Muscle of back (tissue), 11 donors: ENCODE measurements around the gene UBE2E2. TPM values are rescaled to one million over a fixed set of nuclear protein-coding genes. Genes with fewer than 3 reads are reported as not detected.

Source experiments
- DNase-seq, 3 donors: peaks; one replicate each; pipeline versions ENCODE4 v3.0.0 to v3.0.0-alpha.2; 2013
- polyA plus RNA-seq, 10 donors: library from polyadenylated mRNA; unstranded; fragments of 120-200 nt; gene quantifications; one replicate each; pipeline ENCODE4 v1.2.1, GENCODE V29; 2013; ENCODE audit not compliant: insufficient read length in 10 of 10

Gene UBE2E2
- polyA plus RNA-seq, 10 donors, result 28.9 to 42.2 (median 38.7) TPM

- DNase-seq, result no peak
Measured at GRCh38 chr3:23438657-23439056, 235.5 kb downstream of the UBE2E2 start.

- DNase-seq, result no peak
Measured at GRCh38 chr3:23439080-23439479, 236.0 kb downstream of the UBE2E2 start.

GRCh38 chr3:23440416-23441294 lies 237.5 kb downstream of the UBE2E2 start:
- no peak for DNase-seq

GRCh38 chr3:23442598-23443383 lies 239.7 kb downstream of the UBE2E2 start:
- DNase-seq, result no peak

DNA sequence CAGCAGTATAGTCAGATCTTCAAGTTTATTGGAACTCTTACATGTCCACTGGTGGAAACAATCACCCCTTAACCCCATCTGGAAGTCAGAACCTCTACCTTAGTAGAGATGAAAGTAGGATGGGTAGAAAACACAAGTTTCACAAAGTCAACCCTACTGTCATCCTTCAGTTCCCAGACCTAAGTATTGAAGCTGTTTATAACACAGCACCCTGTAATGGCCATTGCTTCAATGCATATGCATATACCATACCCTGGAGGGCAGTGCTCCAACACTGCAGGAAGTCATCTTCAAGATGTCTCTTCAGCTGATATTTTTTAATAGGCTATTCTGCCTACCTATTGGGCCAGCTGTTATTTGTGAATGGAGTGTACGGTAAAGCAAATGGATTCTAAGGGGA lies 241.3 kb downstream of the UBE2E2 start:
- no peak for DNase-seq

- DNase-seq, result no peak
Measured at GRCh38 chr3:23446301-23446700, 243.2 kb downstream of the UBE2E2 start.

DNA sequence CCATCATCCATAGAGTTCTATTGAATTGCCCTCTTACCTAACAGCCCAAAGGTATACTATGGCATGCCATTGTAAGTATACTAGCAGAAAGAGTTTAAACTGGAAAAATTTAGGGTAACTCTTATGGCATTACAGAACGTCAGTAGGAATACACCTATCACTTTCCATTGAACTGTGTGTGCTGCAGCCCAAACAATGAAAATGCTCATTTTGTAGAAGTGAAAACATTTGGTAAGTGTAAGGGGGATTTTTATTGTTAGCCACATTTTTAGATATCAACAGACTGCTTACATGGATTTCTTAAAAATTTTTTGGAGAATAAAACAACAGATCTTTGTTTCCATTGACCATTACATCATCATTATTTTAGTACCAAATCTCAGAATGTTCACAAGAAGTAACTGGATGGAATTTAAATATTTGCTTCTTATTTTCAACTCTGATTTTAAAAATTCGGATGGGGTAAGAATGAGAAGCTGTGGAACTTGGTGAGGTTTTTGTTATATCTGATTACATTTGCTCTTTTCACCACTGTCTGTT lies 245.9 kb downstream of the UBE2E2 start:
- DNase-seq, result no peak

DNA sequence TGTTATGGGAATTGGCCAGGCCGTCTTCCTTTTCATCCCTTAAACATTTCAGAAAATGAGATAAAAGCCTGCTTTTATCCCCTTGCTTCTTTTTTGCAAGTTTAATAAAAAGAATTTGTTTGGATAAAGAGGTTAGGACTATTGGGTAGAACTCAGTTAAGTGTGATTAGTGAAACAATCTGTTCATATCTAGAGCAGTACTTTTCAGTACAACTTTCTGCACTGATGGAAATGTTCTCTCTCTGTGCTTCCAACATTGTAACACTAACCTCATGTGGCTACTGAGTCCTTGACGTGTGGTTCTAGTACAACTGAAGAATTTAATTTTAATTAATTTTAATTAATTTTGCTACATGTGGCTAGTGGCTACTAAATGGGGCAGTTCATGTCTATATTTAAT lies 246.9 kb downstream of the UBE2E2 start:
- DNase-seq, result no peak

- no peak for DNase-seq
Measured at GRCh38 chr3:23450806-23451205, 247.7 kb downstream of the UBE2E2 start.

DNA sequence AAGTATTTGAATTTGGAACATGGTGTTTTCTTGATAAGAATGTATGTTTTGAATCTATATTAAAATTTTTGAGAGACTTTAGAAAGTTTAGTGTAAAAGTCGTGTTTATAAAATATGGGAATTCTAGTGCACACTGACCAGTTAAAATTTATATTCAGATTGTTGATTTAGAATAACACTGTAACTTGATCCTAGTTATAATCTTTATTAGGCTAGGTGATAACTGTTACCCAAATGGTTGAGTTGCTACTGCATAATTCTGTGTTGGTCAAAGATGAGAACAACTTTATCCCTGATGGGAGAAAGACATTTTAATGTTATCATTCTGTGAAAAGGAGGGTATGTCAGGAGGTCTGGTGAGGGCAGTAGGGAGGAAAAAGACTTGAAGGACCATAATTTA lies 249.3 kb downstream of the UBE2E2 start:
- DNase-seq, result no peak

DNA sequence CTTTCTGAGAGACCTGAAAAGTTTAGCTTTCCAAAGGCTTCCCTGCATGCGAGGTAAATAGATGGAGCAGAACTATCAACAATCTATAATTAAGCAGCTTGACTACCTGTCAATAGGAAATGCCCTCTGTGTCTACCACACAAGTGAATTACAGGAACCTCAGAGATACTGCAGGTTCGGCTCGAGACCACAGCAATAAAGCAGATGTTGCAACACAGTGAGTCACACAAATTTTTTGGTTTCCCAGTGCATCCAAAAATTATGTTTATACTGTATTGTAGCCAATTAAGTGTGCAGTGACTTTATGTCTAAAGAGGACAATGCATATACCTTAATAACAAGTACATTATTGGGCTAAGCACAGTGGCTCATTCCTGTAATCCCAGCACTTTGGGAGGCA lies 252.0 kb downstream of the UBE2E2 start:
- peak in 2 of 3 donors; percentile 18 to 57 for DNase-seq

DNA sequence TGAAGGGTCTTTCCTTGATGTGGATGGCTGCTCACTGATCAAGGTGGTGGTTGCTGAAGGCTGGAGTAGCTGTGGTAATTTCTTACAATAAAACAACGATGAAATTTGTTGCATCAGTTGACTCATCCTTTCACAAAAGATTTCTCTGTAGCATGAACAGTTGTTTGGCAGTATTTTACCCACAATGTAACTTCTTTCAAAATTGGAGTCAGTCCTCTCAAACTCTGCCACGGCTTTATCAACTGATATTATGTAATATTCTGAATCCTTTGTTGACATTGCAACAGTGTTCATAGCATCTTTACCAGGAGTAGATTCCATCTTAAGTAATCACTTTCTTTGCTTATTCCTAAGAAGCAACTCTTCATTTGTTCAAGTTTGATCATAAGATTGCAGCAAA lies 252.6 kb downstream of the UBE2E2 start:
- DNase-seq, result no peak

DNA sequence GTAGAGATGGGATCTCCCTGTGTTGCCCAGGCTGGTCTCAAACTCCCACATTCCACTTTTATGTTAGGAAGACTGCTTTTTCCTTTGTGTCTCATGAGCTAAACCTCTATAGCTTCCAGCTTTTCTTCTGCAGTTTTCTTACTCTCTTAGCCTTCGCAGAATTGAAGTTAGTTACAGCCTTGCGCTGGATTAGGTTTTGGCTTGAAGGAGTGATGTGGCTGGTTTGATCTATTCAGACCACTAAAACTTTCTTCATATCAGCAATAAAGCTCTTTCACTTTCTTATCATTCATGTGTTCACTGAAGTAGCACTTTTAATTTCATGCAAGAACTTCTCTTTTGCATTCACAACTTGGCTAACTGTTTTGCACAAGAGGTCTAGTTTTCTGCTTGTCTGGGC lies 254.6 kb downstream of the UBE2E2 start:
- DNase-seq, result no peak

- no peak for DNase-seq
Measured at GRCh38 chr3:23459465-23459864, 256.3 kb downstream of the UBE2E2 start.

GRCh38 chr3:23459889-23460546 lies 256.9 kb downstream of the UBE2E2 start:
- no peak for DNase-seq

DNA sequence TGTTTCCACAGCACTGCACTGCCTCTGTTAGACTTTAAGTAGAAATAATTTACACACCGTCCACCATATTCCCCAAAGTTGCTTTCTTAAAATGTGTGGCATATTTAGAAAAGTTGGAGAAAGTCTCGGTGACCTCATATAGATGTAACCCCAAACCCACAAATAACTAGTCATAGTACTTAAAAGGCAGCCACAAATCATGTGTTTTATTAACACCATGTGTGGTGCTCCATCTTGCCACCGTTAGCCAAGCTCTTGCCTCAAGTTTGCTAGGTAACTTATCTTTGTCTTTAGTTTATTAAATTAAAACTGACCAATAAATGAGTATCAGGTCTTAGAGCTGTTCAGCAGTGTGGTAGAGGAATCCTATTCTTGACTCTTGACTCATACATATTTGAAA lies 257.9 kb downstream of the UBE2E2 start:
- no peak for DNase-seq

GRCh38 chr3:23463791-23464190 lies 260.7 kb downstream of the UBE2E2 start:
- no peak for DNase-seq

GRCh38 chr3:23465569-23465968 lies 262.4 kb downstream of the UBE2E2 start:
- no peak for DNase-seq

DNA sequence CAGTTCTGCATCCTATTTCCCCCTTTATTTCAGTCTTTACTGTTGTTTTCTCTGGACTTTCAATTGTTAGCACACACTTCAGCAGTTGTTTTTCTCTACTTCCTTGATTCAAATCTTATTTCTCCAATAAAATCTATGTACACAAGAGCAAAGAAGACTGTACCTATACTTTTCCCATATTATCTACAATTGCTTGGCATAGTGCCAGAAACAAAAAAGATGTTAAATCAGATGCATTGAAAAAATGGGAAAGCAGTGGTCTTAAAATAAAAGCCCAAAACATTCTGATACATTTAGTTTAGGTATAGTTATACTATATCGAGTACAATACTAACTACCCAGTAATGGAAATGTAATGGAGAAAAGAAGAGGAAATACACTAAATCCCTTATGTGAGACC lies 265.1 kb downstream of the UBE2E2 start:
- DNase-seq, result no peak

DNA sequence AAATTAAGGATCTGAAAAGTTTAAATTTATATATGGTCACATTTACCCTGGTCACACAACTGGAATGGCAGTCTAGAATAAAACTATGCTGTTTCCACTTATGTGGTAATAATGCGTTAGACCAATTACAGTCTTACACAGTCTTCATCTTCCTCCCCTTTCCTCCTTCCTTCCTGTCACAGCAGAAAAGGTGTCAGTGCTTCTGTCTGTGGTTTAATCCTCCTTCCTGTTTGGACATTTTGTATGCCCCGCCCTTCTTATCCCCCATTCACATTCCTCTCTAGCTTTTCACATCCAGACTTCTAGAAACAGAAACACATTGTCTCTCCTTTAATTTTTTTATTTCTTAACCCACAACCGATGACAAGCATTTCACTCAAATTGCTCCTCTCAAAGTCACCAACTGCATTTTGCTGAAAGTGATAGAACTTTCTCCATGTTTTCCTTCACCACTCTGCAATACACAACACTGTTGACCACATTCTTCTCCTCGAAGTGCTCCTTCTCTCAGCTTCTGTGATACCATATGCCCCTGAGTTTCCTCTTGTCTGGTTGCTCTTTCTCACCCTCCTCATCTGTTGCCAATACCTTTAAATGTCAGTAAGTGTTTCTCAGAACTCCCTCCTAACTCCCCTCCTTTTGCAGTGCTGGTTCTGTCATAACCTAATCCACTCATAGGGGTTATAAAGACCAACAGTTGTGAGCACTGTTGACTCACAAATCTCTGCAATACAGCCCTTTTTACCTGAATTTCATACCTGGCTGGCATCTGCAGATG lies 271.6 kb downstream of the UBE2E2 start:
- DNase-seq, result no peak

DNA sequence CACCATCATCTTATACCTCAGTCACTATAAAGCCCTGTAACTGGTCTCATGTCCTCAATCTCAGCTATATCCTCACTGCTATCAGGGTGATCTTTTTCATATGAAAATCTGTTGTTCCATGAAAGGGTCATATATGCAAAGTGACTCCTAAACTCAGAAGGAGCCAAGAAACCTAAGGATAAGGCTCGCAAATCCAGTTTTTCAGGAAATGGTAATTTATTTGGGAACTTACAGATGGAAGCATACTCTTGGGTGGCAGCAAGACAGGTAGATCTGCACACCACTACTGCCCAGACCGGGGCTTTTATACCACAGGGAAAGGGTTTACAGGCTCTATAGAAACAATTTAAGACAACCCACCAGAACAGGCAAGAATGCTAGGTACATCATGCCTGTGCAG lies 272.3 kb downstream of the UBE2E2 start:
- DNase-seq, result no peak
